Measurements from ENCODE around the gene PRR7. TPM values are rescaled to one million over a fixed set of nuclear protein-coding genes. Genes with fewer than 3 reads are reported as not detected.

PRR7 gene
- total and polyA plus RNA-seq, 2 of the 13 experiments (the other 11 are each of a cell fraction or from before 2014, with no cell fraction given): 4.8 to 5.0 TPM

- TF ChIP-seq ERF (CRISPR knock-in tag; IDR thresholded peaks at IDR 0.05) (peak; percentile 34; the same call in 1 of the 2 replicates), ZSCAN31 (CRISPR knock-in tag; IDR thresholded peaks at IDR 0.05; ENCODE audit: low read depth) (0 out of 2 replicates have a peak, but pooled peaks have one; percentile 38), ZBED4 (CRISPR knock-in tag; IDR thresholded peaks at IDR 0.05; ENCODE audit: borderline replicate concordance) (no peak), PRPF4 (IDR thresholded peaks at IDR 0.05; ENCODE audit: low read depth, low read length, poor library complexity, severe bottlenecking) (no peak), CBX5 (CRISPR knock-in tag; IDR thresholded peaks at IDR 0.05; ENCODE audit: borderline replicate concordance) (0 out of 2 replicates have a peak, but pooled peaks have one; percentile 14), ZNF740 (CRISPR knock-in tag; IDR thresholded peaks at IDR 0.05) (0 out of 2 replicates have a peak, but pooled peaks have one; percentile 35), PHF21A (CRISPR knock-in tag; IDR thresholded peaks at IDR 0.05) (peak; percentile 50; the same call in 1 of the 2 replicates), ZSCAN20 (CRISPR knock-in tag; IDR thresholded peaks at IDR 0.05; ENCODE audit: borderline replicate concordance) (peak; percentile 63; the same call in 1 of the 2 replicates), ZNF710 (CRISPR knock-in tag; IDR thresholded peaks at IDR 0.05; ENCODE audit: borderline replicate concordance) (0 out of 2 replicates have a peak, but pooled peaks have one; percentile 18), HNRNPK (IDR thresholded peaks at IDR 0.05; ENCODE audit: low read depth, low read length, poor library complexity, severe bottlenecking) (peak; percentile 77), ZNF709 (CRISPR knock-in tag; IDR thresholded peaks at IDR 0.05) (peak; percentile 46; the same call in 1 of the 2 replicates), HDAC6 (IDR thresholded peaks at IDR 0.05; ENCODE audit: low read depth, low read length) (no peak), NFIC (IDR thresholded peaks at IDR 0.05; ENCODE audit: low read length) (0 out of 2 replicates have a peak, but pooled peaks have one; percentile 31), ZNF766 (CRISPR knock-in tag; IDR thresholded peaks at IDR 0.05; ENCODE audit: borderline replicate concordance) (no peak), FOSL2 (CRISPR knock-in tag; IDR thresholded peaks at IDR 0.05) (peak; percentile 16; the same call in 1 of the 2 replicates), HNRNPH1 (optimal IDR thresholded peaks at IDR 0.05; ENCODE audit: low read depth, low read length) (no peak)
- TF ChIP-seq, protein P1, sequence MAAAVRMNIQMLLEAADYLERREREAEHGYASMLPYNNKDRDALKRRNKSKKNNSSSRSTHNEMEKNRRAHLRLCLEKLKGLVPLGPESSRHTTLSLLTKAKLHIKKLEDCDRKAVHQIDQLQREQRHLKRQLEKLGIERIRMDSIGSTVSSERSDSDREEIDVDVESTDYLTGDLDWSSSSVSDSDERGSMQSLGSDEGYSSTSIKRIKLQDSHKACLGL (CRISPR knock-in tag; IDR thresholded peaks at IDR 0.05): peak; percentile 46; the same call in 1 of the 2 replicates
- TF ChIP-seq, protein P2, sequence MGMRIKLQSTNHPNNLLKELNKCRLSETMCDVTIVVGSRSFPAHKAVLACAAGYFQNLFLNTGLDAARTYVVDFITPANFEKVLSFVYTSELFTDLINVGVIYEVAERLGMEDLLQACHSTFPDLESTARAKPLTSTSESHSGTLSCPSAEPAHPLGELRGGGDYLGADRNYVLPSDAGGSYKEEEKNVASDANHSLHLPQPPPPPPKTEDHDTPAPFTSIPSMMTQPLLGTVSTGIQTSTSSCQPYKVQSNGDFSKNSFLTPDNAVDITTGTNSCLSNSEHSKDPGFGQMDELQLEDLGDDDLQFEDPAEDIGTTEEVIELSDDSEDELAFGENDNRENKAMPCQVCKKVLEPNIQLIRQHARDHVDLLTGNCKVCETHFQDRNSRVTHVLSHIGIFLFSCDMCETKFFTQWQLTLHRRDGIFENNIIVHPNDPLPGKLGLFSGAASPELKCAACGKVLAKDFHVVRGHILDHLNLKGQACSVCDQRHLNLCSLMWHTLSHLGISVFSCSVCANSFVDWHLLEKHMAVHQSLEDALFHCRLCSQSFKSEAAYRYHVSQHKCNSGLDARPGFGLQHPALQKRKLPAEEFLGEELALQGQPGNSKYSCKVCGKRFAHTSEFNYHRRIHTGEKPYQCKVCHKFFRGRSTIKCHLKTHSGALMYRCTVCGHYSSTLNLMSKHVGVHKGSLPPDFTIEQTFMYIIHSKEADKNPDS (CRISPR knock-in tag; IDR thresholded peaks at IDR 0.05): 0 out of 2 replicates have a peak, but pooled peaks have one; percentile 36
Measured at GRCh38 chr5:177403792-177404640, 42.6 kb upstream of the PRR7 start (continued).

Measured in HepG2 (cell line).